ENCODE data around the gene TAS1R3.

GRCh38 chr1:1285102-1285571 is 45.9 kb upstream of the TAS1R3 start:
- no peak for TF ChIP-seq RAD21 (IDR thresholded peaks at IDR 0.05; ENCODE audit: low read depth)
- no peak for TF ChIP-seq EP300 (IDR thresholded peaks at IDR 0.05; ENCODE audit: borderline replicate concordance)
- no peak for TF ChIP-seq FOXM1 (IDR thresholded peaks at IDR 0.05; ENCODE audit: borderline replicate concordance, low read depth)
- no peak for TF ChIP-seq REST (IDR thresholded peaks at IDR 0.05; ENCODE audit: low read depth)
- TF ChIP-seq CREB1 (IDR thresholded peaks at IDR 0.05; ENCODE audit: low read depth): no peak
- no peak for TF ChIP-seq NFIC (IDR thresholded peaks at IDR 0.05)
- TF ChIP-seq YY1 (IDR thresholded peaks at IDR 0.05; ENCODE audit: low read depth): no peak
- TF ChIP-seq TAF1 (IDR thresholded peaks at IDR 0.05; ENCODE audit: low read depth): no peak
- no peak for TF ChIP-seq TEAD4 (IDR thresholded peaks at IDR 0.05)
- TF ChIP-seq CEBPB (IDR thresholded peaks at IDR 0.05): no peak
- TF ChIP-seq MAX (IDR thresholded peaks at IDR 0.05): no peak
- TF ChIP-seq EGR1 (IDR thresholded peaks at IDR 0.05): no peak
- no peak for TF ChIP-seq ZBTB7A (IDR thresholded peaks at IDR 0.05; ENCODE audit: low read depth)
